Activated CD4-positive, alpha-beta T cell treated with anti-CD3 and anti-CD28 coated beads for 4 hours (primary cell): Measurements from ENCODE around the gene CNKSR3.
"Not testable (repeated sequence)": the region's sequence is repeated elsewhere in the genome, so short reads cannot be mapped to it uniquely, and the experiment has no call there.

Experiments
- DNase-seq, 2 donors: peaks; one replicate each; pipeline ENCODE4 v3.0.0-alpha.2; 2020

Gene CNKSR3

DNA sequence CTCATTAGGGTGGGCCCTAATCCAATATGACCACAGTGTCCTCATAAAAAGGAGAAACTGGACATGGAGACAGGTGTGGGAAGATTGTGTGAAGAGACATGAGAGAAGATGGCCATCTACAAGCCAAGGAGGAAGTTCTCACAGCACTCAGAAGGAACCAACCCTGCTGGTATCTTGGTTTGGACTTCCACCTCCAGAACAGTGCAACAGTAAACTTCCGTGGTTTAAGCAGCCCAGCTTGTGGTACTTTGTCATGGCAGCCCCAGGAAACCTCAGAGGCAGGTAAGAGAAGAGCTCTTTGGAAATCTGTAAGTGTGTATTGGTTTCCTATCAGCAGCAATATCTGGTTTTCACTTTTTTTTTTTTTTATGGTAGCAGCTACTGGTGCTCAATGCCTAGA lies 16.5 kb upstream of the CNKSR3 start:
- DNase-seq, result no peak

DNA sequence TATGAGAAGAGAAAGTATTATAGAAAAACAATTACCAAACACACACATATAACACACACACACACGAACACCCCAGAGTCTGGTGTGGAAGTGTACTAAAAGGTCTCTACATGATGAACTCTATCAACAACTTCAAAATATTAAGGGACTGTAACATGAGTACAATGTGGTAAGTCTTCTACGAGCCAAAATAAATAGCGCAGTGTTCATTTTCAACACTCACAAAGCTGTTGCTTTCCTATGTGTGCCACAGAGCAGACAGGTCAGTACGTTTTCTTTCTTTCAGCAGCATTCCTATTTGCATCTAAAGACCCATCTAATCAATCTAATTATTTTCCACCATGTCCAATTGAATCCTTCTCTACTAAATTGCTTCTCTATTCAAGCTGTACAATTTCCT lies 12.1 kb upstream of the CNKSR3 start:
- no peak for DNase-seq

DNA sequence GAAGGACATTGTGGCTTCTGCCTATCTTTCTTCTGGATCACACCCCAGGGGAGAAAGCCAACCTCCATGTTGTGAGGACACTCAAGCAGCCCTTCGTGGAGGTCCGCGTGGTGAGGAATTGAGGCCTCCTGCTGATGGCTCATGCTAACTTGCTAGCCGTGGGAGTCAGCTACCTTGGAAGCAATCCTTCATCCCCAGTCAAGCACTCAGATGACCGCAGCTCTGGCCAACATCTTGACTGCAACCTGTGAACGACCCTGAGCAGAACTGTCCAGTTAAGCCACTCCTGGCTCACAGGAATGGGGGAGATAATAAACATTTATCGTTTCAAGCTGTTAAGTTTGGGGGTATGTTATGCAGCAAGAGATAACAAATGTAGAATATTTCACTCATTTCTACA lies 10.9 kb upstream of the CNKSR3 start:
- no peak for DNase-seq

DNA sequence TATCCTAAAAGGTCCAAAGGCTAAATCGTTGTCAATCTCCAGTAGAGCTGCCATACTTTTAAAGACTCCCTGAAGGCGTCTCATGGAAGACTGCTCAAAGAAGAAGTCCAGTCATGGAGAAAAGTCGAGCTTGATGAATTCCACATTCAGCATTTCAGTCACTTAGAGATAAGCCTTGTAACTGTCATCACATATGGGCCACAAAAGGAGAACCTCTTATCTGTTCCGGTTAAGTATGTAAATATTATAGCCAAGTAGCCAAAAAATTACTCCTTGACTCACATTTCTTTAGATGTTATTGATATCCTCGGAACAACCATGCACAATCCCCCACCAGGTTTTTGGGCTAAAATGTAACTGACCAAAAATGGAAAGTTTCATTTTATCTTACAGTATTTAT lies 9.8 kb upstream of the CNKSR3 start:
- no peak for DNase-seq

DNA sequence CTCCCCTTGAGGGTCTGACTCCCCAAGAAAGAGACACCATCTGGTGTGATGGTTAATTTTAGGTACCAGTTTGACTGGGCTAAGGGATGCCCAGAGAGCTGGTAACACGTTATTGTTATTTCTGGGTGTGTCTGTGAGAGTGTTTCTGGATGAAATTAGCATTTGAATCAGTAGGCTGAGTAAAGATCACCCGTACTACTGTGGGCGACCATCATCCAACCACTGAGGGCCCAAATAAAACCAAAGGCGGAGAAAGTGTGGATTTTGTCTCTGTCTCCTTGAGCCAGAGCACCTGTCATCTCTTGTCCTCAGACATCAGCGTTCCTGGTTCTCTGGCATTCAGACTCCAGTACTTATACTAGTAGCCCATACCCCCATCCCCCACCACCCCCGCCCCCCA lies 7.9 kb upstream of the CNKSR3 start:
- DNase-seq, result no peak

DNA sequence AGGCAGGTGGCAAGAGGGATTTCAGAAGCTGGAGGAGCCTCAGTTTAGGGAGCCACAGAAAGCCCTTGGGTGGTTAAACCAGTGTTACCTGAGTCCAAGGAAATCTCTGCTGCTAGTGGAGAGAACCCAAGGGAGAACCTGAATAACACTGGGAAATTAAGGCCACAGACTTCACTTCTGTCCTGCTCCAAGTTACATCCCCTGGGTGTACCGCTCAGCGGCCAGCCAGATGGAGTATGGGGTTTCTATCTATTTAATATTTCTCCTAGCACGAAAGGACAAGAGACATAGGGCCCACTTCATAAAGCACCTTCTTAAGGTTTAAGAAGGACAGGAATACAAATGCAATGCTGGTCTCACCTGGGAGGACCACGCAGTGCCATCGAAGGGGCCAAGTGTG lies 5.8 kb upstream of the CNKSR3 start:
- DNase-seq, result no peak

DNA sequence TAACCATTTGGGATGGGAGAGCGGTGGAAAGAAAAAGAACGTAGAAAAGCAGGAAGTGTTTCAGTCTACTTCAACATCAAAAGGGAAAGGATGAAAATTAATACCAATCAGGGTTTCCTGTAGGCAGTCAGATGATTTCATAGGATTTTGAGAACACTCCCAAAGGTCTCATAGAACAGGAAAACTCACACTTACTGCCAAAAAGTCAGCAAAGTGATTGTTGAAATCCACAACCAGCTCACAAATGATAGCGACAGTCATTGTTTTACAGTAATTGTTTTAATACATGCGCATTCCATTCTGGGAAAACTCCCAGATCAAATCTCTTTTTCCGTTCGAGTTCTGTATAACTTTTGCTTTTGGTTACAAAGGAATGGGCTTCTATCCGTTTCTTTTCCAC lies 5.3 kb upstream of the CNKSR3 start:
- DNase-seq, result no peak

DNA sequence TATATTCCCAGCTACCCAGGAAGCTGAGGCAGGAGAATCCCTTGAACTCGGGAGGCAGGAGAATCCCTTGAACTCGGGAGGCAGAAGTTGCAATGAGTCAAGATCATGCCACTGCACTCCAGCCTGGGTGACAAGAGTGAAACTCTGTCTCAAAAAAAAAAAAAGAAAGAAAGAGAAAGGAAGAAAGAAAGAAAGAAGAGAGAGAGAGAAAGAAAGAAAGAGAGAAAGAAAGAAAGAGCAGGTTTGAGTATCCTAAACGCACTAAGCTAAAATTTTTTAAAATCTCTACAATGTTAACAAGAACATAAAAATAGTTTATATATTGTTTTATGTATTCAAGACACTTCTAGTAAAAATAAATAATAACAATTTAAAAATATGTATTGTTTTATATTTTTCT lies 4.6 kb upstream of the CNKSR3 start:
- DNase-seq, result not testable (repeated sequence)

DNA sequence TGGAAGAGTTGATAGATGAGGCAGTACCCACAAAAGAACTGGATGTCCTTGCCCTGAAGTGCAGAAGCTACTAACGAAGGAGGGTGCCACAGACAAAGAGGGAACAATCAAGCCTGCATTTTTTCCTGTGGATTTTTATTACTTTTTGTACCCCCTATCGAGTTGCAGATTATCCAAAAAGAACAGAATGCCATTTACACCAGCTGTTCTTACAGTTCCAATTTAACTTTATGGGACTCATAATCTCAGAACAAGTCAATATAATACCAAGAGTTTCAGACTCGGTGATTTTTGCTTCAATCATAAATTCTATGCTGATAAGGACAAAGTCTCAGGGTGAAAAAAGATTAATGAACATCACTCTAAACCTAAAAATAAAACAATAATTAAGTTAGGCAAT lies 4.0 kb upstream of the CNKSR3 start:
- no peak for DNase-seq

DNA sequence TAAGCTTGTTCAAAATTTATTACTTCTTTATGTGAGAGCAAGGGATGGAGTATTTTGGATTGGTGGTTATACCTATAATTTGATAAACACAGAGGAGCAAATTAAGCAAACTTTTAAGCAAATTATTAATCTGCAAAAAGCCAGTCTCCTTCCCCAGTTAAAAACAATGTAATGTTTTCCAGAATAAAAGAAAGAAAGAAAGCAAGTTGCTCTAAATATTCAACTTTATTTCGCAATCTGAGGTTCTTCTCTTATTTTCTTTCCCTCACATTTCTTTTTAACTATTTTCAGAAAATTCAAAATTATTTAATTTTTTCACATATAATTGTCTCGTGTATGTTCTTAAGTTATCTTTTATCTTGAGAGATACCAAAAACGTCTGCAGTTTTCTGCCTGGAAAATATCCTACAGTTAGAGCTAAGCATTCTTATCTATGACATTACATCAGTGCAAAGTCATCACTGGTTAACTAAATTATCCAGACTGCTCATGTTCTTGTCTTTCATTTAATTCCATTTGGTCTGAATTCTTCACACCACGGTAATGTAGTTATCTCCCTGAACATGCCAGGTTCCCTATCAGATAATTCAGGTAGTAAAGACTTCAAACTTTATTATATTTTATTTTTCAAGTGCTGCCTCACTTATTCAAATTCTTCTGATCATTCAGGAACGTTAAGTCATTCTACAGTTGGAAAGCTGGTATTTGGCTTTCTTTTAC lies 3.3 kb upstream of the CNKSR3 start:
- DNase-seq, result no peak

DNA sequence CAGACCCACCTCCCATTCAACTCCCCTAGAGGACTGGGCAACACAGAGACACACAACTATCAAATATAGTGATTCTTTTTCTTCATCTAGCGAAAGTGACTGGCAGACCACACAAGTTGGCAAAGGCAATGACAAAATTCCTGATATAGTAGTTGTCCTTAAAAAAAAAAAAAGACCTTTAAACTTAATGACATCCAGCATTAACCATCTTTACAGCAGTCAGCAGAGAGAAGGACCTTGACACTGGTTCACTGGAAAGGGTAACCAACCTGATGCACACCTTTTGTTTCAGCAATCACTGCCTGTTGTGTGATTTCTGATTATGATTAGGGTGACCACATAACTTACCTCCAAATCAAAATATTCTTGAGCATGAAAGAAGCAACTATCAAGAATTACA lies 1.7 kb upstream of the CNKSR3 start:
- DNase-seq, result no peak

DNA sequence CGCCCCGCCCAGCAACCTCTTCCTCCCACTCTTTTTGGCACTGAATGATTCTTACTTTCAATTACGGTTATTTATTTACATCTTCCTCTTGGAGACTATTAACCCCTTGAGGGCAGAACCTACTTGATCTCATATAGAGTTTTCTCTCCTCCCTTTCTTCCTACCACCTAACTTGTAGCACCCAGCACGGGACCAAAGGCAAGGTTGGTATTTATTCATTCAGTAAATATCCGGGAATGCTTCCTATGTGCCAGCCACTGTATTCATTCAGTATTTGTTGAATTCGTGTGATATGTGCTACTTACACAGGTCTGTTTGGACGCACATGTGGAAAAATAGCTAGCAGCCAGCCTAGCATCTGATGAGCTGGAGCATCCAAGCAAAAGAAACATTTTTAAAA lies 1.3 kb upstream of the CNKSR3 start:
- DNase-seq, result no peak

DNA sequence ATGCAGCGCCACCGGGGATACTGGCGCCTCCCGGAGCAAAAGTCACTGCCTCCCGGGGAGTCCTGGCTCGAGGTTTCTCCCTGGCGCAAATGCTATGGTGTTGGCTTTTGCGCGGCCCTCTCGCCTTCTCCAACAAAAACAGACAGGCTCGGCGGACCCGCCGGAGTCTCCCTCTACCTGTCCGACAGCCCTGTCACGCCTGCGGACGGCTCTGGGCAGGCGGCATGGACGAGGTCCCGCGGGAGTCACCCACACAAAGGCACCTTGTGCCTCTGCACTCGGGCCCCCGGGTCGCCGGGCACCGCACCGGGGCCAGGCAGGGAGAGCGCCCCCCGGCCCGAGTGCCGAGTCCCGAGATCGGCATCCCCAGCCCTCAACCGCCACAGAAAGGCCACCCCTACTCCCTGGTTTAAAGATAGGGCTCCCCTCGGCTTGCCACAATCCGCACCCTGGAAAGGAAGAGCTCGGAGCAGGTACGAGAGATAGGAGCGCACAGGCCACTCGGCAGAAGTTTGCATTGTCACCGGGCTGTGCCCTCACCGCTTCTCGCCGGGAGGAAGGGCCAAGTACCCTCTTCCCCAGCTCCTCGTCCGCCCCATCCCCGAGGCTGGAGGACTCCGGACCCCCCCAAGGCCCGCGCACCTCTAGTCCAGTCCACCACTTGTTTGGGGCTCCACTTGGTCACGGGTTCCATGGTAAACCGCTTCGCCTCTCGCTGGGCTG lies 903 bp downstream of the CNKSR3 start:
- DNase-seq, result no peak

DNA sequence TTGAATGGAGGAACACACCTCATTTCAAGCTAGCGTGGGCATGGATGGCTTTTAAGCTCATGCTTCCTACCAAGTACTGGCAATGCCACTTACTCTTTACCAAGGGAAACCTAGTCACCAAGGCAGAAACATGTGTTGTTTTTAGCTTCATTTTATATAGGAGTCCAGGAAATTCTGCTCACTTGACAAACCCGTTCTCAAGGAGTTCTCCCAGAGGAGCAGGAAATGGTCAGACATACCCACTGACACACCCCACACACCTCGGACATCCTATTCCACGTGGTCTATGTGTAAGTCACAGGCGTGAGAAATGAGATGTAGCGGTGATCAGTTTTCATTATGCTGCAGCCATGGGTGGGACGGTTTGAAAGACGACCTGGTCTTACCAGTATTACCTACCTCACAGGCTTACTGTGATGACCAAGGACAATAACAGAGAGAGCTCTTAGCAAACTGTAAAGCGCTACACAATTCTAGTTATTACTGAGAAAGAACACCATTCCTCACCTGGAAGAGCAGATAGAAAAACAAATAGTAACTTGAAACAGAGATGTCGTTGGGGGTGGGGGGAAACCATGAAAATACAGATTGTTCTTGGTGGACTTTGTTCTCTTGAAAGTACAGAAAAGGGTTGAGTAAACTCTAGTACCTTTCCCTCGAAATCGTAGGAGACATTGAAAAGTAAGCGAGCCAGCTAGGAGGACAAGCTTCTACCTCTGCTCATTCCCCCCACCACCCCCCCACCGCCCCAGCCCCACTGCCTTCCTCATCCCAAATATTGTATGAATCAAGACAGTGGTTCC lies 1.7 kb downstream of the CNKSR3 start:
- DNase-seq, result no peak

DNA sequence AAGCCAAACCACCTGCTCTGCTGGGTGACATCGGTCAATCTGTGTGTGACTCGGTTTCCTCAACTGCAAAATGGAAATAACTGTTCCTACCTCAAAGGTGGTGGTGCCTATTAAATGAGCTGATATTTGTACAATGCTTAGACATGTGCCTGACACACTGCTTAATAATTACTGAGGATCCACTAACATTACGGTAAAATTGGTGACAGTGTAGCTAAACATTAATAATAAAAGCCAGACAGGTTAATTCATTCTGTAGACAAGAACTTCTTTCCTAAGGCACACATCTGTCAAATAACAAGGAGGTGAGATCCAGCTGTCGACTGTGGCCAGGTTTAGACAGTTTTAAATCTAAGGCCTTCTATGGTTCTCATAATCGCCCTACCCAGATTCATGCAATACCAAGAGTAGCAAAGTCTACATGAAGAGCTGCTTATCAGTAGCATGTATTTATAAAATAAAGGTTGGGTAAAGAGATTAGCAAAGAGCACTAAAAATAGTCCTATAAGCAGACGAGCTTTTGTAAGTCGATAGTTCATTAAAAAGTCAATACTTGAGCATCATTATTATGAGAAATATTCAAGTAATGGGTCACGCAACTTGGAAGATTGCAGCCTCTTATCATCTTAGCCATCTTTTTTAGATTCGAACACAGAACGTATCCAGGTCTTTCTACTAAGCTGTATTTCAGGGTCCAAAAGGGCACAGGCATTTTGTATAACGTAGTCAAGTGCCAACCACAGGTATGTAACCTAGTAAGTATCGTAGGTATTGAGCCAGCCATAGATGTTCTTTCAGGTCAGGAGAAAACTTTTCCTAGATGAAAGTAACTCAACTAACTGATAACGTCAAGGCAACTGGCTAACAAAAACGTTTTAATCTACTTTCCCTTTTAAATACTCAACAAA lies 3.2 kb downstream of the CNKSR3 start:
- DNase-seq, result no peak

DNA sequence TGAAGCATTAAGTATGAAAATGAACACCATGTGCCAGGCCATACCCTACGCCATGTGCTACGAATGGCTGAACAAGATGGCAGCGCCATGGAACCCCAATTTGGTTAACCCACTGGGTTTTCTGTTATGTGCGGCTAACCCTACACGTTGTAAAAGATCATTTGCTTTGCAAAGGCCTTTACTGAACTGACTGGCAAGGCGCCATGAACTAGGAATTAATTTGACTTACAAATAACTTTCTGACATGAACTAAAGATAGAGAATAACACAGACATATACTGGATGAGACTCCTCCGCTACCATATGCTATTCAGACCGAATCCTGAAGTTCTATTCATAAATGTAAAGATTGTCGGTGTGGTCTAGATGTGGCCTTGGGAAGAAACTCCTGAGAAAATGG lies 3.9 kb downstream of the CNKSR3 start:
- no peak for DNase-seq

DNA sequence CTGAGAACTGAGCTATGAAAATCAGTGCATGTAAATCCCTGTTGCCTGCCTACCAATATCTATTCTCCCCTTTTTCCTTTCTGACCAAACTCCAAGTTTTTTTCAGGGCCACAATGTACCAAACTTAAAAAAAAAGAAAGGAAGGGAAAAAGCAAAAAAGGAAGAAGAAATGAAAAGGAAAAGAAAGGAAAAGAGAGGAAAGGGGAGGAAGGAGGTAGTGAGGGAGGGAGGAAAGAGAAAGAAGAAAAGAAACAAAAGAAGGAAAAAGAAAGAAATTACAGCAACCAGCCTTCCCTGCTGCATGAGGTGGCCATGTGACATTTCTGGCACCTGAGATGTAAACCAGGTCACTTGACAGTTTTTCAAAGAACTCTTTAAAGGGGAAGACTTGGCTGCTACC lies 4.4 kb downstream of the CNKSR3 start:
- no peak for DNase-seq

DNA sequence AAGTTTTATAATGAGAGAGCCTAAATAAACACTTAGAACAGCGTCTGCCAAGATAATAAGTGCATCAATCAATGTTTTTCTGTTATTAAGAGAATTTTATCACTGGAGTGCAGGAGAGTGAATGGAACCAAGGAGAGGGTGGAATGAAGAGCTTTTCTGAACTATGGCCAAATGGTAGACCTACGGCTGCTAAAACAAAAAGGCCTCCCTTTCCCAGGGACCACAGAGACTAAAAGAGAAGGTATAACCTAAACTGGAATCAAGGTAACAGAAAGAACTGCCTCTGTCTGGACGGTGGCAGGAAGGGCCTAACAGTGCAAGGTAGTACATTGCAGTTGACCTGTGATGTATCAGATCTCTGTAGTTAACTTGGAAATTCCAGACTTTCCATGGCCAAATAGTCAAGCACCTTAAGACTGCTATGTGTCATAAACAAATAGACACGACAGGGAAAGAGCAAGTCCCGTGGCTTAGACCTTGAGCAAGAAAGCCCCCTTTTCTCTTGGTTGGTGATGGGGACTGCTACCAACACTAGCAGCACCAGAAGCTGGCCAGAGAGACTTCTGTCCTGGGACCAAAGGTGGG lies 5.5 kb downstream of the CNKSR3 start:
- DNase-seq, result no peak

DNA sequence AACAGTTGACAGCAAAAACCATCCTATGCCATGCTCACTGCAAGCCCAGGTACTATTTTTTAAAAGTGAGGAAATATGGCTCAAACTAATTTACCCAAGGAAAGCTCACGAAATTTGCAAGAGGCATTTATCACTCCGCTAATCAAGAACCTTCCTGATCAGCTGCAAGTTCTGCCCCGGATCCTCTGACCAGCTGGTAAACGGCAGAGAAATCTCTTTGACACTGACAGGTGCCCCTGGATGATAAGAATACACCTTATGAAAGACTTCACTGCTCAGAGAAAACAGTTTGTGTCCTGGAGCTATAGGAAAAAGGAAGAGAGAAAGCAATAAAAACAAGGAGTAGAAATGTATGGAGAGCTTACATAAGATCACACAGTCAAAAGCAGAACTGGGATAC lies 6.4 kb downstream of the CNKSR3 start:
- no peak for DNase-seq

DNA sequence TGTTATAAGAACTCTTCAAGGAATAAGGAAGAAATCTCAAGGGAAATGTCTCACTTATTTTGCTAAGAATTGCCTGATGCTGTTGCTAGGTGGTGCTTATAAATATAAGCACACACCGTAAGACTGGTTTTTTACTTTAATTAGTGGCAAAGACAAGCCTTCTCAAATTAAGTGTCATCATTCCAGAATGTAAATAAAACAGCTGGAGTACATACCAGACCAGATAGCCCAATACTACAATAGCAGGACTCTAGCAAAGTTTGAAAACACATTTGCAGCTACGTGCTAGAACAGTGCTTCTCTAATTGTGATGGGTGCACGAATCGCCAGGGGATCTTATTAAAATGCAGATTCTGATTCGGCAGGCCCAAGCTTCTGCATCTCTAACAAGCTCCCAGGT lies 6.8 kb downstream of the CNKSR3 start:
- DNase-seq, result no peak

DNA sequence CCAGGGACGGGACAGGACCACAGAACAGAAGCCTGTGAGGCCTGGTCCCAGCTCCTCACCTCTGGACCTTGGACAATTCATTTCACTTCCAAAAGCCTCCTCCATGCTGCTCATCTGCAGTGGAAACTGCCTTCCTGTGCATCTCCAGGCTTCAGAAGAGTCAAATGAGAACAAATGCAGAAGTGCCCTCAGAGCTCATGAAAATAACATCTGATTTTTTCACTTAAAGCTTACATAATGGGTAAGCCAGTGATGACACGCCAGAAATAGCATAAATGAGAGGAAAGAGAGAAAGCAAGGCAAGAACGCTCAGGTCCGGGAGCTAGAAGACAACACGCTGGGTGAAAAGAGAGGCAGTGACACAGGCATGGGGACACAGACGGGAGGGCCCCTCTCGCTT lies 7.9 kb downstream of the CNKSR3 start:
- DNase-seq, result no peak

DNA sequence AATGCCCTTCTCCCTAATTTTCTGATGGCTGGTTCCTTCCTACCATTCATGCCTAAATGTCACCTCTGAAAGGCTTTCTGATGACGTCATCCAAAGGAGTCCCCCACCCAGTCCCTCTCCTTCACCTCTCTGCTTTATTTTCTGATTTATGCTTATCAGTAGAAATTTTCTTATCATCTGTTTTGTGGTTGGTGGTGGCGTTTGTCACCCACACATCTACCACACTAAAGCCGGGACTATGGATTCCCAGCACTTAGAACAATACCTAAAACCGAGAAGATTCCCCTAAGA lies 9.0 kb downstream of the CNKSR3 start:
- no peak for DNase-seq
